Stimulated activated memory B cell treated with anti-CD40 and anti-IgM and Interleukin-4, amounts not matched to agents 10 μg/mL and 1 μg/mL and 100 μg/mL, for 72 hours (primary cell): Measurements from ENCODE around the gene CELSR3.

ENCODE experiments used
- ATAC-seq: fragments of 150-1000 bp; cut with Tn5 transposase; 2 replicates; pipeline ENCODE4 v1.10.0; 2021
- H3K27ac Mint-ChIP-seq: one replicate; pipeline ENCODE4 v1.8.0; 2022; ENCODE audit warnings: mild to moderate bottlenecking, mixed read lengths
- H3K27me3 Mint-ChIP-seq: one replicate; pipeline ENCODE4 v1.8.0; 2022; ENCODE audit warnings: mixed read lengths
- H3K36me3 Mint-ChIP-seq: one replicate; pipeline ENCODE4 v1.8.0; 2022; ENCODE audit warnings: mixed read lengths
- H3K4me1 Mint-ChIP-seq: one replicate; pipeline ENCODE4 v1.8.0; 2022; ENCODE audit warnings: mixed read lengths
- H3K4me3 Mint-ChIP-seq: one replicate; pipeline ENCODE4 v1.8.0; 2022; ENCODE audit warnings: mild to moderate bottlenecking, moderate library complexity, mixed read lengths
- H3K9me3 Mint-ChIP-seq: one replicate; pipeline ENCODE4 v1.8.0; 2022; ENCODE audit warnings: mixed read lengths

CELSR3 gene

GRCh38 chr3:48595075-48595525 lies 67.6 kb downstream of the CELSR3 start, which contains the start of gene COL7A1:
Gene COL7A1, minus strand, starts transcription at chr3:48595329. Its CDS starts 170 bp downstream, at chr3:48595159.
- H3K4me1 Mint-ChIP-seq, result peaks cover 13% of the 10 kb centered on the region
- ATAC-seq, result no peak
- peaks cover 24% of the 10 kb centered on the region for H3K27me3 Mint-ChIP-seq
- peaks cover 23% of the 10 kb centered on the region for H3K36me3 Mint-ChIP-seq
- H3K4me3 Mint-ChIP-seq, result peak within 1 kb of the TSS; percentile 38
- no peaks in the 10 kb centered on the region for H3K9me3 Mint-ChIP-seq
- no peak within 1 kb of the TSS for H3K27ac Mint-ChIP-seq

GRCh38 chr3:48594417-48595049 lies 68.2 kb downstream of the CELSR3 start:
- Mint-ChIP-seq H3K4me3 (peak overlapping the region; percentile 38), H3K36me3 (peaks cover 17% of the 10 kb centered on the region), H3K4me1 (peaks cover 13% of the 10 kb centered on the region), H3K9me3 (no peaks in the 10 kb centered on the region), H3K27ac (no peak overlapping the region), H3K27me3 (peaks cover 30% of the 10 kb centered on the region)
- no peak for ATAC-seq

- Mint-ChIP-seq H3K27me3 (peaks cover 42% of the 10 kb centered on the region), H3K27ac (no peak overlapping the region), H3K9me3 (no peaks in the 10 kb centered on the region), H3K4me1 (peaks cover 13% of the 10 kb centered on the region), H3K36me3 (peaks cover 8% of the 10 kb centered on the region), H3K4me3 (no peak overlapping the region)
- no peak for ATAC-seq
Measured at GRCh38 chr3:48593337-48593736, 69.3 kb downstream of the CELSR3 start.

GRCh38 chr3:48592519-48593087 lies 70.1 kb downstream of the CELSR3 start:
- Mint-ChIP-seq H3K27ac (no peak overlapping the region), H3K9me3 (no peaks in the 10 kb centered on the region), H3K36me3 (peaks cover 6% of the 10 kb centered on the region), H3K4me3 (no peak overlapping the region), H3K27me3 (peaks cover 49% of the 10 kb centered on the region), H3K4me1 (peaks cover 13% of the 10 kb centered on the region)
- no peak for ATAC-seq

- no peaks in the 10 kb centered on the region for H3K36me3 Mint-ChIP-seq
- H3K9me3 Mint-ChIP-seq, result no peaks in the 10 kb centered on the region
Measured at GRCh38 chr3:48591886-48592518, 70.7 kb downstream of the CELSR3 start.

GRCh38 chr3:48591436-48591835 lies 71.2 kb downstream of the CELSR3 start:
- Mint-ChIP-seq H3K27me3 (peaks cover 61% of the 10 kb centered on the region), H3K36me3 (no peaks in the 10 kb centered on the region), H3K27ac (no peak overlapping the region), H3K9me3 (no peaks in the 10 kb centered on the region), H3K4me3 (no peak overlapping the region), H3K4me1 (peaks cover 13% of the 10 kb centered on the region)
- ATAC-seq, result no peak

More at GRCh38 chr3:48591886-48592518, 70.7 kb downstream of the CELSR3 start:
- no peak for ATAC-seq
- H3K4me1 Mint-ChIP-seq, result peaks cover 13% of the 10 kb centered on the region
- no peak overlapping the region for H3K4me3 Mint-ChIP-seq
- H3K27ac Mint-ChIP-seq, result no peak overlapping the region
- peaks cover 55% of the 10 kb centered on the region for H3K27me3 Mint-ChIP-seq

- Mint-ChIP-seq H3K9me3 (no peaks in the 10 kb centered on the region), H3K27ac (no peak overlapping the region), H3K27me3 (peaks cover 59% of the 10 kb centered on the region), H3K4me1 (no peaks in the 10 kb centered on the region), H3K36me3 (no peaks in the 10 kb centered on the region), H3K4me3 (no peak overlapping the region)
- no peak for ATAC-seq
Measured at GRCh38 chr3:48588230-48588629, 74.5 kb downstream of the CELSR3 start.

- Mint-ChIP-seq H3K27ac (no peak overlapping the region), H3K4me1 (no peaks in the 10 kb centered on the region), H3K4me3 (no peak overlapping the region), H3K36me3 (no peaks in the 10 kb centered on the region), H3K9me3 (no peaks in the 10 kb centered on the region), H3K27me3 (peaks cover 59% of the 10 kb centered on the region)
- ATAC-seq, result no peak
Measured at GRCh38 chr3:48587686-48588085, 75.0 kb downstream of the CELSR3 start.
